SK-N-SH treated with all-trans-retinoic acid at 6 μM for 48 hours (cell line): ENCODE data around the gene OR5AU1.
A peak's percentile ranks its signal among the peaks of the same experiment; 100 is the strongest.

ENCODE experiments used
- ATAC-seq: fragments of 200-7000 bp; cut with Tn5 transposase; 3 replicates; pipeline ENCODE4 v1.9.1; 2020; ENCODE audit warnings: mild to moderate bottlenecking, moderate library complexity
- ARNTL ChIP-seq: fragments of 450-650 bp; formaldehyde crosslinking; IDR thresholded peaks from 2 replicates; pipeline ENCODE4 v1.5.0; 2020; ENCODE audit warnings: low read depth, mild to moderate bottlenecking, moderate library complexity, borderline replicate concordance
- BACH2 ChIP-seq: fragments of 250-450 bp; sonication (Bioruptor Pico); IDR thresholded peaks from 2 replicates; pipeline ENCODE4 v1.9.0; 2021; ENCODE audit warnings: mild to moderate bottlenecking, borderline replicate concordance
- CSRNP3 ChIP-seq: fragments of 250-450 bp; sonication (Bioruptor Pico); IDR thresholded peaks from 2 replicates; pipeline ENCODE4 v1.5.1; 2021; ENCODE audit warnings: mild to moderate bottlenecking, moderate library complexity
- GLIS3 ChIP-seq: fragments of 250-450 bp; sonication (Bioruptor Pico); IDR thresholded peaks from 2 replicates; pipeline ENCODE4 v1.5.0; 2020; ENCODE audit warnings: mild to moderate bottlenecking, moderate library complexity
- OSR1 ChIP-seq: fragments of 250-450 bp; sonication (Bioruptor Pico); IDR thresholded peaks from 2 replicates; pipeline ENCODE4 v1.8.0; 2022; ENCODE audit warnings: moderate library complexity, mild to moderate bottlenecking, inconsistent platforms
- PATZ1 ChIP-seq: fragments of 250-450 bp; sonication (Bioruptor Pico); IDR thresholded peaks from 2 replicates; pipeline ENCODE4 v1.8.0; 2020; ENCODE audit warnings: mild to moderate bottlenecking, moderate library complexity, borderline replicate concordance
- POU6F1 ChIP-seq: fragments of 250-450 bp; sonication (Bioruptor Pico); IDR thresholded peaks from 2 replicates; pipeline ENCODE4 v1.8.0; 2021; ENCODE audit warnings: low read depth, mild to moderate bottlenecking, moderate library complexity, borderline replicate concordance
- PPARA ChIP-seq: fragments of 250-450 bp; sonication (Bioruptor Pico); IDR thresholded peaks from 2 replicates; pipeline ENCODE4 v1.5.0; 2020; ENCODE audit warnings: mild to moderate bottlenecking, borderline replicate concordance
- SNAI2 ChIP-seq: fragments of 250-450 bp; sonication (Bioruptor Pico); IDR thresholded peaks from 2 replicates; pipeline ENCODE4 v1.5.0; 2020; ENCODE audit warnings: mild to moderate bottlenecking, moderate library complexity
- TCF4 ChIP-seq: fragments of 250-450 bp; sonication (Bioruptor Pico); IDR thresholded peaks from 2 replicates; pipeline ENCODE4 v1.8.0; 2021; ENCODE audit warnings: mild to moderate bottlenecking, moderate library complexity, borderline replicate concordance
- TOX ChIP-seq: fragments of 250-450 bp; sonication (Bioruptor Pico); IDR thresholded peaks from 2 replicates; pipeline ENCODE4 v1.8.0; 2021; ENCODE audit warnings: mild to moderate bottlenecking, moderate library complexity, borderline replicate concordance
- TSHZ2 ChIP-seq: fragments of 250-450 bp; sonication (Bioruptor Pico); IDR thresholded peaks from 2 replicates; pipeline ENCODE4 v1.5.0; 2020; ENCODE audit warnings: mild to moderate bottlenecking, moderate library complexity
- ZC3H10 ChIP-seq: fragments of 250-450 bp; sonication (Bioruptor Pico); IDR thresholded peaks from 2 replicates; pipeline ENCODE4 v1.5.1; 2021; ENCODE audit warnings: mild to moderate bottlenecking, moderate library complexity
- ZFP30 ChIP-seq: fragments of 450-650 bp; formaldehyde crosslinking; IDR thresholded peaks from 2 replicates; pipeline ENCODE4 v1.5.0; 2022; ENCODE audit warnings: mild to moderate bottlenecking, moderate library complexity
- ZNF565 ChIP-seq: fragments of 450-650 bp; formaldehyde crosslinking; conservative IDR thresholded peaks from 2 replicates; pipeline ENCODE4 v1.5.0; 2020; ENCODE audit warnings: low read depth, mild to moderate bottlenecking, moderate library complexity
- ZNF70 ChIP-seq: fragments of 450-650 bp; formaldehyde crosslinking; IDR thresholded peaks from 2 replicates; pipeline ENCODE4 v1.5.0; 2020; ENCODE audit warnings: mild to moderate bottlenecking, moderate library complexity
- ZNF8 ChIP-seq: fragments of 450-650 bp; formaldehyde crosslinking; IDR thresholded peaks from 2 replicates; pipeline ENCODE4 v1.5.0; 2020; ENCODE audit warnings: mild to moderate bottlenecking, moderate library complexity

Gene OR5AU1

GRCh38 chr14:21199611-21200560 is 44.0 kb upstream of the OR5AU1 start:
- no peak for ATAC-seq
- TF ChIP-seq PPARA (CRISPR knock-in tag) (no peak), ZNF70 (CRISPR knock-in tag) (peak; percentile 28; the same call in 1 of the 2 replicates), ZFP30 (CRISPR knock-in tag) (no peak)

GRCh38 chr14:21197418-21198205 is 41.7 kb upstream of the OR5AU1 start:
- no peak for TF ChIP-seq POU6F1 (CRISPR knock-in tag)
- TF ChIP-seq ZNF8 (CRISPR knock-in tag) = no peak
- peak; percentile 52; the same call in 1 of the 2 replicates for TF ChIP-seq CSRNP3 (CRISPR knock-in tag)
- no peak for TF ChIP-seq BACH2 (CRISPR knock-in tag)
- 0 out of 2 replicates have a peak, but pooled peaks have one; percentile 28 for TF ChIP-seq ZC3H10
- no peak; the same call in 2 of the 3 replicates for ATAC-seq

GRCh38 chr14:21194597-21194996 is 38.7 kb upstream of the OR5AU1 start:
- ATAC-seq = no peak
- TF ChIP-seq OSR1 (CRISPR knock-in tag) (no peak), TOX (CRISPR knock-in tag) (no peak), TCF4 (CRISPR knock-in tag) (no peak), ZNF8 (CRISPR knock-in tag) (no peak), TSHZ2 (CRISPR knock-in tag) (no peak), BACH2 (CRISPR knock-in tag) (no peak), ZNF70 (CRISPR knock-in tag) (no peak), SNAI2 (no peak), PATZ1 (CRISPR knock-in tag) (no peak), ZNF565 (CRISPR knock-in tag) (no peak), ARNTL (CRISPR knock-in tag) (no peak), GLIS3 (no peak), ZFP30 (CRISPR knock-in tag) (no peak)
